Liver (tissue), 9 donors: Measurements from ENCODE around the gene ADRA1B. TPM values are rescaled to one million over a fixed set of nuclear protein-coding genes. Genes with fewer than 3 reads are reported as not detected.

Source experiments
- DNase-seq: peaks from one replicate; pipeline ENCODE4 v3.0.0-alpha.2; 2017; ENCODE audit warnings: low spot score
- H3K27ac ChIP-seq, 2 donors: one replicate each; pipeline ENCODE4 v1.7.0; 2013; ENCODE audit warnings: inconsistent platforms in 2 of 2, low read length in 2 of 2, control low read depth in 1 of 2, low read depth in 1 of 2, mild to moderate bottlenecking in 1 of 2
- H3K27me3 ChIP-seq, 4 donors: one replicate each; pipeline versions ENCODE4 v1.6.1 to v1.7.0; 2013; ENCODE audit warnings: low read length in 3 of 4, inconsistent platforms in 1 of 4, mild to moderate bottlenecking in 1 of 4, moderate library complexity in 1 of 4; ENCODE audit not compliant: control insufficient read depth in 4 of 4, insufficient read depth in 4 of 4
- H3K36me3 ChIP-seq, 4 donors: one replicate each; pipeline versions ENCODE4 v1.6.1 to v1.7.0; 2013; ENCODE audit warnings: low read length in 3 of 4, mild to moderate bottlenecking in 3 of 4, low read depth in 1 of 4, moderate library complexity in 1 of 4; ENCODE audit not compliant: control insufficient read depth in 4 of 4, insufficient read depth in 3 of 4
- H3K4me1 ChIP-seq, 4 donors: one replicate each; pipeline versions ENCODE4 v1.6.1 to v1.7.0; 2013; ENCODE audit warnings: low read length in 3 of 4, mild to moderate bottlenecking in 3 of 4, moderate library complexity in 1 of 4; ENCODE audit not compliant: control insufficient read depth in 4 of 4, insufficient read depth in 4 of 4
- H3K4me3 ChIP-seq, 3 donors: one replicate each; pipeline versions ENCODE4 v1.6.1 to v1.7.0; 2013; ENCODE audit warnings: low read length in 3 of 3, control low read depth in 1 of 3, low read depth in 1 of 3, mild to moderate bottlenecking in 1 of 3
- H3K9ac ChIP-seq, 2 donors: one replicate each; pipeline ENCODE4 v1.7.0; 2013; ENCODE audit warnings: low read length in 2 of 2, mild to moderate bottlenecking in 2 of 2, moderate library complexity in 2 of 2, control low read depth in 1 of 2, low read depth in 1 of 2
- H3K9me3 ChIP-seq, 4 donors: one replicate each; pipeline versions ENCODE4 v1.6.1 to v1.7.0; 2013; ENCODE audit warnings: low read length in 3 of 4; ENCODE audit not compliant: control insufficient read depth in 4 of 4
- ATF3 ChIP-seq: IDR thresholded peaks from 2 replicates; pipeline ENCODE4 v1.6.1; 2016; ENCODE audit warnings: antibody characterized with exemption
- EGR1 ChIP-seq, 2 donors: IDR thresholded peaks; 2 replicates each; pipeline ENCODE4 v1.6.1; 2016 to 2018; ENCODE audit warnings: antibody characterized with exemption in 2 of 2, low read depth in 2 of 2
- FOXA1 ChIP-seq: IDR thresholded peaks from 2 replicates; pipeline ENCODE4 v1.6.1; 2016; ENCODE audit warnings: antibody characterized with exemption
- FOXA2 ChIP-seq: IDR thresholded peaks from 2 replicates; pipeline ENCODE4 v1.6.1; 2016; ENCODE audit warnings: antibody characterized with exemption
- GABPA ChIP-seq, 2 donors: IDR thresholded peaks in 1 of 2; conservative IDR thresholded peaks in 1 of 2; 2 replicates each; pipeline ENCODE4 v1.6.1; 2016; ENCODE audit warnings: antibody characterized with exemption in 2 of 2, mild to moderate bottlenecking in 1 of 2, moderate library complexity in 1 of 2
- HNF4A ChIP-seq, 2 donors: conservative IDR thresholded peaks; 2 replicates each; pipeline ENCODE4 v1.6.1; 2016; ENCODE audit warnings: antibody characterized with exemption in 2 of 2, mild to moderate bottlenecking in 2 of 2
- HNF4G ChIP-seq: IDR thresholded peaks from 2 replicates; pipeline ENCODE4 v1.6.1; 2016; ENCODE audit warnings: antibody characterized with exemption
- JUND ChIP-seq, 2 donors: IDR thresholded peaks; 2 replicates each; pipeline ENCODE4 v1.6.1; 2016; ENCODE audit warnings: antibody characterized with exemption in 2 of 2
- MAX ChIP-seq: IDR thresholded peaks from 2 replicates; pipeline ENCODE4 v1.6.1; 2016; ENCODE audit warnings: antibody characterized with exemption
- NR2F2 ChIP-seq: IDR thresholded peaks from 2 replicates; pipeline ENCODE4 v1.6.1; 2016; ENCODE audit warnings: antibody characterized with exemption
- RAD21 ChIP-seq, 2 donors: IDR thresholded peaks; 2 replicates each; pipeline ENCODE4 v1.6.1; 2016; ENCODE audit warnings: antibody characterized with exemption in 2 of 2, mild to moderate bottlenecking in 2 of 2
- REST ChIP-seq: IDR thresholded peaks from 2 replicates; pipeline ENCODE4 v1.6.1; 2016; ENCODE audit warnings: antibody characterized with exemption, mild to moderate bottlenecking
- RXRA ChIP-seq, 2 donors: IDR thresholded peaks; 2 replicates each; pipeline ENCODE4 v1.6.1; 2017 to 2018; ENCODE audit warnings: antibody characterized with exemption in 2 of 2, mild to moderate bottlenecking in 1 of 2
- SP1 ChIP-seq: IDR thresholded peaks from 2 replicates; pipeline ENCODE4 v1.6.1; 2018; ENCODE audit warnings: antibody characterized with exemption, mild to moderate bottlenecking
- TAF1 ChIP-seq: conservative IDR thresholded peaks from 2 replicates; pipeline ENCODE4 v1.6.1; 2016; ENCODE audit warnings: antibody characterized with exemption, mild to moderate bottlenecking
- YY1 ChIP-seq: IDR thresholded peaks from 2 replicates; pipeline ENCODE4 v1.6.1; 2016; ENCODE audit warnings: antibody characterized with exemption, mild to moderate bottlenecking
- ZBTB33 ChIP-seq: IDR thresholded peaks from 2 replicates; pipeline ENCODE4 v1.6.1; 2016; ENCODE audit warnings: antibody characterized with exemption
- WGBS: extraction: QIAGEN DNeasy Blood & Tissue Kit; methylation state at CpG from one replicate; pipeline ENCODE4 v1.1.7; 2013; 5-methylcytosine and 5-hydroxymethylcytosine counted together
- polyA plus RNA-seq, 2 donors: library from polyadenylated mRNA; stranded (reverse) in 1 of 2; unstranded in 1 of 2; fragments of 200-250 nt in 1 of 2; fragments of >200 nt in 1 of 2; fragmentation: Nextera tagmentation in 1 of 2; extraction: Ambion mirVana in 1 of 2; gene quantifications; one replicate each; pipeline versions ENCODE4 v1.2.1 to v1.2.3, GENCODE V29; 2013 to 2015
- total RNA-seq, 2 donors: library from RNA; depleted of rRNA; stranded (reverse); fragments of >200 nt; gene quantifications; one replicate each; pipeline ENCODE4 v1.2.3, GENCODE V29; 2014
- TF ChIP-seq, protein P1 (sequence below): fragments of 150-350 bp; IDR thresholded peaks from 2 replicates; pipeline ENCODE4 v1.5.1; 2017; ENCODE audit warnings: improper control_type of control experiment, low read depth, low read length; ENCODE audit not compliant: missing input control
- donor health status: healthy.
- donor health status: healthy.
- donor health status: healthy.
- donor health status: healthy.
- donor health status: healthy.

ADRA1B gene
- total and polyA plus RNA-seq, 4 donors: 0.70 to 13.1 (median 8.2) TPM

GRCh38 chr5:159928122-159928909 lies 12.0 kb downstream of the ADRA1B start:
- 76% methylated on average over 12 of the region's 12 CpGs for WGBS
- H3K27me3 ChIP-seq: no peaks in the 10 kb centered on the region

DNA sequence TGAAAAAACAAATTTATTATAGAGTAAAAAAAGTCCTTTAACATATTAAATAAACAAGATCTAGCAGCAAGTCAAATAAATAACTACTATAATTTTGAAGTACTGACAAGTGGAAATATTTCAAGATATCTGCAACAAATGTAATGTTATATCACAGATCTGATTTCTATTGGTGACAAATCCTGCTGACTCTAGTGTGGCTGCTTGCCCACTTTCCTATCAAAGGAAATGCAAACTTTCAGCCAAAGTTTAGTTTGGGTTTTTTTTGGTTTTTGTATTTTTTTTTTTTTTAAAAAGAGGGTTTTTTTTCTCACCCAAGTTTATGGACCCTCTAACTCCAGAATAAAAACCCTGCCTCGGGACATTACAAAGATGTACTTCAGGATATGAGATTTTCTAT lies 12.9 kb downstream of the ADRA1B start:
- Histone ChIP-seq H3K9ac (no peak overlapping the region), H3K36me3 (no peaks in the 10 kb centered on the region), H3K4me3 (no peak overlapping the region), H3K27me3 (no peaks in the 10 kb centered on the region), H3K4me1 (peaks cover 2 to 13% (median 4%) of the 10 kb centered on the region in 4 donors), H3K27ac (no peak overlapping the region), H3K9me3 (no peaks in the 10 kb centered on the region)
- no peak for DNase-seq
- 73% methylated on average over 1 of the region's 1 CpG for WGBS
- no peak for TF ChIP-seq JUND (IDR thresholded peaks at IDR 0.05)
- no peak for TF ChIP-seq EGR1 (IDR thresholded peaks at IDR 0.05; ENCODE audit: low read depth in 2 of 2)
- TF ChIP-seq GABPA (IDR thresholded peaks at IDR 0.05 in 1 of 2, conservative IDR thresholded peaks at IDR 0.05 in 1 of 2): no peak
- TF ChIP-seq SP1: no peak
- TF ChIP-seq HNF4G: no peak
- TF ChIP-seq ATF3: no peak
- no peak for TF ChIP-seq HNF4A (conservative IDR thresholded peaks at IDR 0.05)
- no peak for TF ChIP-seq TAF1
- no peak for TF ChIP-seq RAD21 (IDR thresholded peaks at IDR 0.05)
- TF ChIP-seq YY1: no peak
- TF ChIP-seq RXRA (IDR thresholded peaks at IDR 0.05): no peak
- no peak for TF ChIP-seq FOXA1
- TF ChIP-seq REST: no peak
- no peak for TF ChIP-seq MAX
- no peak for TF ChIP-seq NR2F2
- TF ChIP-seq ZBTB33: no peak
- TF ChIP-seq FOXA2: no peak
- TF ChIP-seq, protein P1, sequence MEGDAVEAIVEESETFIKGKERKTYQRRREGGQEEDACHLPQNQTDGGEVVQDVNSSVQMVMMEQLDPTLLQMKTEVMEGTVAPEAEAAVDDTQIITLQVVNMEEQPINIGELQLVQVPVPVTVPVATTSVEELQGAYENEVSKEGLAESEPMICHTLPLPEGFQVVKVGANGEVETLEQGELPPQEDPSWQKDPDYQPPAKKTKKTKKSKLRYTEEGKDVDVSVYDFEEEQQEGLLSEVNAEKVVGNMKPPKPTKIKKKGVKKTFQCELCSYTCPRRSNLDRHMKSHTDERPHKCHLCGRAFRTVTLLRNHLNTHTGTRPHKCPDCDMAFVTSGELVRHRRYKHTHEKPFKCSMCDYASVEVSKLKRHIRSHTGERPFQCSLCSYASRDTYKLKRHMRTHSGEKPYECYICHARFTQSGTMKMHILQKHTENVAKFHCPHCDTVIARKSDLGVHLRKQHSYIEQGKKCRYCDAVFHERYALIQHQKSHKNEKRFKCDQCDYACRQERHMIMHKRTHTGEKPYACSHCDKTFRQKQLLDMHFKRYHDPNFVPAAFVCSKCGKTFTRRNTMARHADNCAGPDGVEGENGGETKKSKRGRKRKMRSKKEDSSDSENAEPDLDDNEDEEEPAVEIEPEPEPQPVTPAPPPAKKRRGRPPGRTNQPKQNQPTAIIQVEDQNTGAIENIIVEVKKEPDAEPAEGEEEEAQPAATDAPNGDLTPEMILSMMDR: no peak

More at GRCh38 chr5:159928122-159928909, 12.0 kb downstream of the ADRA1B start:
- H3K9me3 ChIP-seq: no peaks in the 10 kb centered on the region
- TF ChIP-seq NR2F2: peak; percentile 14
- TF ChIP-seq RXRA (IDR thresholded peaks at IDR 0.05): no peak
- no peak overlapping the region for H3K4me3 ChIP-seq
- peaks cover 0 to 5% (median 0%) of the 10 kb centered on the region in 4 donors for H3K4me1 ChIP-seq
- no peak overlapping the region for H3K9ac ChIP-seq
- no peak for DNase-seq
- H3K36me3 ChIP-seq: no peaks in the 10 kb centered on the region
- peak overlapping the region in 1 of 2 donors; percentile 7 for H3K27ac ChIP-seq
